LNCaP clone FGC (cell line): Measurements from ENCODE around the gene HKDC1.

Experiments used
- DNase-seq: peaks from one replicate; pipeline ENCODE4 v3.0.0-alpha.2; 2011; ENCODE audit warnings: low read depth
- H3K4me3 ChIP-seq: 2 replicates; pipeline ENCODE4 v1.5.1; 2011; ENCODE audit warnings: mild to moderate bottlenecking, low read depth, low read length, control low read depth
- CTCF ChIP-seq: IDR thresholded peaks from 2 replicates; pipeline ENCODE4 v1.5.1; 2012; ENCODE audit warnings: mild to moderate bottlenecking; ENCODE audit not compliant: control insufficient read depth, insufficient read depth; ENCODE audit errors: extremely low read depth

Gene HKDC1

GRCh38 chr10:69261184-69261583 is 41.1 kb downstream of the HKDC1 start:
- TF ChIP-seq CTCF: no peak
- DNase-seq: no peak

GRCh38 chr10:69262292-69262751 is 42.2 kb downstream of the HKDC1 start:
- no peak overlapping the region for H3K4me3 ChIP-seq
- TF ChIP-seq CTCF: no peak
- no peak for DNase-seq

More at GRCh38 chr10:69261184-69261583, 41.1 kb downstream of the HKDC1 start:
- H3K4me3 ChIP-seq: no peak overlapping the region

DNA sequence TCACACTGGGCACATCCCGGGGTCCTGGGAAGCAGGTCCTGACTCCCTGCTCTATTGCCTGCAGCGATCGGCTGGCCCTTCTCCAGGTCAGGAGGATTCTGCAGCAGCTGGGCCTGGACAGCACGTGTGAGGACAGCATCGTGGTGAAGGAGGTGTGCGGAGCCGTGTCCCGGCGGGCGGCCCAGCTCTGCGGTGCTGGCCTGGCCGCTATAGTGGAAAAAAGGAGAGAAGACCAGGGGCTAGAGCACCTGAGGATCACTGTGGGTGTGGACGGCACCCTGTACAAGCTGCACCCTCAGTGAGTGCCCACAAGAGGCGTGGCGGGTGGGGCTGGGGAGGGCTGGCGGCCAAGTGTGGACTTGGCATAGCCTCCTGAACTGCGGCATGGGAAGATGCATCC is 45.4 kb downstream of the HKDC1 start:
- H3K4me3 ChIP-seq: no peak overlapping the region
- no peak for TF ChIP-seq CTCF
- DNase-seq: no peak

DNA sequence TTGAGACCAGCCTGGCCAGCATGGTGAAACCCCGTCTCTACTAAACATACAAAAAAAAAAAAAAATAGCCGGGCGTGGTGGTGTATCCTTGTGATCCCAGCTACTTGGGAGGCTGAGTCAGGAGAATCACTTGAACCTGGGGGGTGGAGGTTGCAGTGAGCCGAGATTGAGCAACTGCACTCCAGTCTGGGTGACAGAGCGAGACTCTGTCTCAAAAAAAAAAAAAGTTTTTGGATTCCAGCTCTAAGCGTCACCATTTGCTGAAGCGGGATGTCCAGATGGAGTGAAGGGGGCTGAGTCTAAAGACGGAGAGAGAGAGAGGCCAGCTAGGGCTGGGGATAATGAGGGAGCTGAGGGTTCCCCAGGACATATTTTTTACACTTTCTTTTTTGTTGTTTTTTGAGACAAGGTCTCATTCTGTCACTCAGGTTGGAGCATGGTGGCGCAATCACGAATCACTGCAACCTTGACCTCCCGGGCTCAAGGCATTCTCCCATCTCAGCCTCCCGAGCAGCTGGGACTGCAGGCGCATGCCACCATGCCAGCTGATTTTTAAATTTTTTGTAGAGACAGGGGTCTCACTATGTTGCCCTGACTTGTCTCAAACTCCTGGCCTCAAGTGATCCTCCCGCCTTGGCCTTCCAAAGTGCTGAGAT is 48.8 kb downstream of the HKDC1 start:
- TF ChIP-seq CTCF: no peak
- DNase-seq: no peak

GRCh38 chr10:69269761-69270160 is 49.6 kb downstream of the HKDC1 start:
- no peak for TF ChIP-seq CTCF
- DNase-seq: no peak
- no peak overlapping the region for H3K4me3 ChIP-seq

More for the DNA sequence above, 48.8 kb downstream of the HKDC1 start:
- H3K4me3 ChIP-seq: no peak overlapping the region

- no peak overlapping the region for H3K4me3 ChIP-seq
- DNase-seq: no peak
- TF ChIP-seq CTCF: no peak
These were observed 50.9 kb downstream of the HKDC1 start for GRCh38 chr10:69270990-69271389.

GRCh38 chr10:69272624-69273023 is 52.5 kb downstream of the HKDC1 start:
- TF ChIP-seq CTCF: no peak
- no peak for DNase-seq

More at GRCh38 chr10:69272624-69273023, 52.5 kb downstream of the HKDC1 start:
- no peak overlapping the region for H3K4me3 ChIP-seq
